ENCODE results near the gene ACOT13.

DNA sequence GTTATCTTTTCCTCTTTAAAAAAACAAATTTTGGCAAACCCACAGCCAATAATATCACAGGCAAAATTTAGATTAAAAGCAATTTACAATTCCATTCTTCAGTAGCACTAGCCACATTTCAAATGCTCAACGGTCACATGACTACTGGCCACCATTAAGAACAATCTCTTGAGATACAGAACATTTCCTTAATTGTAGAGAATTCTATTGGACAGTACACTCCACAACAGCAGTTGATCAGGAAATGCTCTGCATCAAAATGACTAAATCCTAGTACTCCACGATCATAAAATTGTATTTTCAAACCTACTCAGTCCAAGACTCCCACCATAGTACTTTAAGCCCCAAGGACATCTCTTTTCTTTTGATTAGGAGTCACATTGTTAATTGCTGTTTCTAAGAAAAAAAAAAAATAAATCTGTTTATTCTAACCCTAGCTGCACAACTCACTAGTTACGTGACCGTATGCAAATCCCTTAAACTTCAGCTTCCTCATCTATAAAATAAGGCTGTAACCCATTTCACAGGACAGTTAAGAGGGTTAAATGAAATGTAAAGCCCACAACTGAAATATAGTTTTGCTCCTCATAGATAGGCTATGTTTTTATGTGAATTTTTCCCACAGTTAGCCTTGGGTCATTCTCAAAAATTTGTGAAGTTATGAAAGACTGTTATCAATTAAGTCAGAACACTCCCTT, 42.3 kb downstream of the ACOT13 start:
- TF ChIP-seq, protein P1, sequence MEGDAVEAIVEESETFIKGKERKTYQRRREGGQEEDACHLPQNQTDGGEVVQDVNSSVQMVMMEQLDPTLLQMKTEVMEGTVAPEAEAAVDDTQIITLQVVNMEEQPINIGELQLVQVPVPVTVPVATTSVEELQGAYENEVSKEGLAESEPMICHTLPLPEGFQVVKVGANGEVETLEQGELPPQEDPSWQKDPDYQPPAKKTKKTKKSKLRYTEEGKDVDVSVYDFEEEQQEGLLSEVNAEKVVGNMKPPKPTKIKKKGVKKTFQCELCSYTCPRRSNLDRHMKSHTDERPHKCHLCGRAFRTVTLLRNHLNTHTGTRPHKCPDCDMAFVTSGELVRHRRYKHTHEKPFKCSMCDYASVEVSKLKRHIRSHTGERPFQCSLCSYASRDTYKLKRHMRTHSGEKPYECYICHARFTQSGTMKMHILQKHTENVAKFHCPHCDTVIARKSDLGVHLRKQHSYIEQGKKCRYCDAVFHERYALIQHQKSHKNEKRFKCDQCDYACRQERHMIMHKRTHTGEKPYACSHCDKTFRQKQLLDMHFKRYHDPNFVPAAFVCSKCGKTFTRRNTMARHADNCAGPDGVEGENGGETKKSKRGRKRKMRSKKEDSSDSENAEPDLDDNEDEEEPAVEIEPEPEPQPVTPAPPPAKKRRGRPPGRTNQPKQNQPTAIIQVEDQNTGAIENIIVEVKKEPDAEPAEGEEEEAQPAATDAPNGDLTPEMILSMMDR (IDR thresholded peaks at IDR 0.05): no peak
- TF ChIP-seq ZFX (IDR thresholded peaks at IDR 0.05; ENCODE audit: borderline replicate concordance): no peak

Measured in 22Rv1 (cell line).